ENCODE results near the gene SHOX. TPM values are rescaled to one million over a fixed set of nuclear protein-coding genes. Genes with fewer than 3 reads are reported as not detected.
A peak's percentile ranks its signal among the peaks of the same experiment; 100 is the strongest.

SHOX gene
- total RNA-seq, 1 donor from 2014 or later, result not detected

- Histone ChIP-seq H3K27me3 (no peaks in the 10 kb centered on the region), H3K4me3 (no peak overlapping the region), H3K27ac (no peak overlapping the region), H3K36me3 (no peaks in the 10 kb centered on the region), H3K4me1 (no peaks in the 10 kb centered on the region), H3K9me3 (peaks cover 4% of the 10 kb centered on the region)
- TF ChIP-seq CTCF (IDR thresholded peaks at IDR 0.05) (no peak), POLR2AphosphoS5 (IDR thresholded peaks at IDR 0.05; ENCODE audit: insufficient read depth in 1 of 2, low read depth in 1 of 2) (no peak), POLR2A (IDR thresholded peaks at IDR 0.05) (no peak)
- peak in 1 of 2 donors; percentile 2 for DNase-seq (ENCODE audit: extremely low spot score in 2 of 2)
- intact Hi-C loops (cut with DNase I), result no loop called here
Measured at GRCh38 chrX:703866-704265, 73.3 kb downstream of the SHOX start.

Other genes with a start within 250 kb of the SHOX start
- gene PPP2R3B, start 243.9 kb upstream of the SHOX start, total RNA-seq, result 28.5 TPM